HG03521 (cell line): Measurements from ENCODE around the gene CDC45.
A peak's percentile ranks its signal among the peaks of the same experiment; 100 is the strongest.

Experiments used
- ATAC-seq: cut with Tn5 transposase; IDR thresholded peaks from one replicate; pipeline ENCODE4 v1.9.1; 2021; ENCODE audit warnings: mild to moderate bottlenecking, moderate library complexity; ENCODE audit not compliant: unreplicated experiment

CDC45 gene

DNA sequence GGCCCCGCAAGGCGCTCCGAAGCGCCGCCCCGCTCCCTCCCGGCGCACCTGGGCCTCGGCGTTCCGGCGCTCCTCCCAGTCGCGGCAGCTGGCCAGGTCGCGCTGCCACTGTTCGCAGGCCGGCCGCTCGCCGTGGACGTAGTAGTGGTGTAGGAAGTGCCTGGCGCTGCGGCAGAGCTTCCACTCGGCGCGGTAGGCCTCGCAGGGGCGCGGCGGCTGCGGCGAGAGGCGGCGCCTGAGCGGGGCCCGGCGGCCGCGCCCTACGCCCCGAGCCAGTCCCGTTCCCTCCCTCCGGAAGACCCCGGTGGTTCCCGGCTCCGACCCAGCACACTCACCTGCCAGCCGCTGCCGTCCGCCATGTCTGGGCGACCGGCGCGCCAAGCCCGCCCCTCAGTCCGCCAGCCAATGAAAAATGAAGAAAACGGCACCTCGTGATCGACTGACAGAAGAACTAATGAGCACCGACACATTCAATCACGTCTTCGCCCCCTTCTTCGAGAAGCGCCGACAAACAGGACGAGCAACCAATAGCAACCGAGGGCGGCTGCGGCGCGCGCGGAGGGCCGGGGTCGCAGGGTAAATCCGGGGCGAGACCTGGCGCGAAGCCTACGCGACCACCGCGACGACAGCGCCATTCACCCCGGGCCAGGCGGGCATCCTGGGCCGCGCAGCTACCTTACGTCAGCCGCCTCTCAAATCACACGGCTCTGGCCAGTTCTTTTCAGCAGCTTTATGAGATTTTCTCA is 32.2 kb upstream of the CDC45 start, which contains the start of gene C22orf39:
Gene C22orf39 (minus strand): TSS at position 382 of the 746 bp plus-strand sequence. CDS start 23 bp downstream, at position 359.
- peak; percentile 74 for ATAC-seq

- peak; percentile 35 for ATAC-seq
These were observed 31.6 kb upstream of the CDC45 start for GRCh38 chr22:19448076-19448607.

- no peak for ATAC-seq
These were observed 30.8 kb upstream of the CDC45 start for GRCh38 chr22:19448739-19449421.

DNA sequence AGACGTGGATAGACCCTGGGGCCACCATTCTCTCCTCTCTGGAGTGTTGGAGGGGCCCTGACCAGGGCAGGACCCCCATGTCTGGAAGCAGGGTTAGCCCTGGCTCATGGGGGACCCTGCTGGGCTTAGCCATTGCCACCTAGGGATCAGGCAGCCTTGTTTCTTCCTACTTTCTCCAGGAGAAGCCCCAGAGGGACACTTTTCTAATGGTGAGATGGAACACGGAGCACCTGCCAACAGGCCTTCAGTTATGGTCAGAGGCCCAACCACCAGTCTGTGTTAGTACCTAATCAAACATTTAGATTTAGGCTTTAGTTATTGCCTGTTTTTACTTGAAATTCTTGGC is 30.3 kb upstream of the CDC45 start:
- ATAC-seq, result no peak

GRCh38 chr22:19450363-19451175 is 29.2 kb upstream of the CDC45 start:
- no peak for ATAC-seq

- no peak for ATAC-seq
These were observed 28.1 kb upstream of the CDC45 start for GRCh38 chr22:19451570-19451969.

DNA sequence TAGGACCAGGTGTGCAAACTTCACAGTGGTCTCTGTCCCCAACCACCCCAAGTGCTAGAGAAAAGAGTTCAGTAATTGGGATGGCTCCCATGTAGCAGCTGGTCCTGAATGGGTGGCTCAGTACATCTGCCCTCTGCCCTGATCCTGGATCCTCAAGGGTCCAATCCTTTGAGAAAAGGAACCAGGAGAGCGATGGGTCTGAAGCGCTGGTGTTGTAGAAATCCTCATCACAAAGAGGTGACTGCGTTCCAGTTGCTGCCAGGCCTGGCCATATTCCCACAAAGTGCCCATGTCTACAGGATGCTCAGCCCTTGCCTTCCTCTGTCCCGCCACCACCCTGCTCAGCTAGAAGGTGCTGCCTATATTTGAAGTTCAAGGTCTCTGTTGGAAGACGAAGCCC is 26.0 kb upstream of the CDC45 start:
- ATAC-seq, result no peak

- ATAC-seq, result no peak
These were observed 25.6 kb upstream of the CDC45 start for GRCh38 chr22:19454156-19454555.

GRCh38 chr22:19455033-19455432 is 24.7 kb upstream of the CDC45 start:
- ATAC-seq, result no peak

GRCh38 chr22:19455585-19456370 is 23.9 kb upstream of the CDC45 start:
- ATAC-seq, result no peak

- ATAC-seq, result no peak
These were observed 23.2 kb upstream of the CDC45 start for GRCh38 chr22:19456541-19456940.

- ATAC-seq, result no peak
These were observed 21.8 kb upstream of the CDC45 start for GRCh38 chr22:19457828-19458428.

GRCh38 chr22:19460036-19460435 is 19.7 kb upstream of the CDC45 start:
- ATAC-seq, result no peak

DNA sequence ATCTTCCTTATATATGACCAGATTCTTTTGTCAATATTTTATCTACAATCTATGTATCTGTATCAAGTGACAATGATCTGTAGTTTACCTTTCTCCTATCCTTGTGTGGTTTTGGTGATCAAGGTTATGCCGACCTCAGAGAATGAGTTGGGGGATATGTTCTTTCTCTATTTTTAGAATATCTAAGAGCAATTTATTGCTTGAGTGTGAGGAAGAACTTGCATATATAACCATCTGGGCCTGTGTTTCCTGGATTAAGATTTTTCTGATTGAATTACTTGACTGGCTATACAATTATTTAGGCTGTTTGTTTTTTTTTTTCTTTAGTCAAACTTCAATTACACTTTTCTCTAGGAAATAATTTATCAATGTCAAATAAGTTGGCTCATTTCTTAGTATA is 18.2 kb upstream of the CDC45 start:
- no peak for ATAC-seq

- no peak for ATAC-seq
These were observed 16.7 kb upstream of the CDC45 start for GRCh38 chr22:19463008-19463407.

DNA sequence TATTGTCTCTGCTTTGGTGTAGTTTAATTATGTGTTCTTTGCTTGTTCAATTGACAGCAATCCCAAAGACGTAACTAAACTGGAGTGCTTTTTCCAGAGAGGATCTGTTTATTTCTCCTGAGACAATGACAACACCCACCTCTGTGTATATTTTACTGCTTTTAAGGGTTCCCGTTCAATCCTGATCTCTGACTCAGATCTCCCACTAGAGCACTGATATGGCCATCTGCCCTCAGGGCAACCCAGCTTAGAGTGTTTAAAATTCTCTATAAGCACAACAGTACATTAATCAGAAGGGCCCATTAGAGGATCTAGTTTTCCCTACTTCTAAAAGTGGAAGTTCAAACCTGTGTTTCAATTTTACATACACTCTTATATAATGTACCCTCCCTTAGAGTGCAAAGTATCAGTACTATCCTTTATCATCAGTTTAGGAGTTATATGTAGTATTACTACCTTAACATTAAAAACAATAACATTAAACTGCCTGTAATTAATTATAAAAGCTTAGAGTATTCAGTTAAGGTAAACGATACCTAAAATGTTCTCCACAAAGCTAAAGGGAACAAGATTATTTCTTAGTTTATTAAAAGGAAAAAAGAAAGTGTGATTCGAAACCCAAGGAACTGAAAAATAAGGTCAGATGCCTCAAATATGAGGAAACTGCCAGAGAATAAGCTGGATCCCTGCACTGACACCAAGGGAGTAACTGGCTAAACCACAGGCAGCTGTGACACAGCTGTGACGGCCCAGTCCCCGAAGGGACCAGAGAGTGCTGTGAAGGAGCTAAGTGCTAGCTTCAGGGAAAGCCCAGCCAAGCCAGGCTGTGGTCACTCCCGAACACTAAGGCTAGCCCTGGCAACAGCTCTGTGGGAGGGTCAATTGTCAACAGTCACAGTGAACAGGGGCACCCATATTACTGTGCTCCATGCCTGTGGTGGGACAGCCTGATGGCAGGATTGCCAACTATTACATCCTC is 15.9 kb upstream of the CDC45 start:
- no peak for ATAC-seq

DNA sequence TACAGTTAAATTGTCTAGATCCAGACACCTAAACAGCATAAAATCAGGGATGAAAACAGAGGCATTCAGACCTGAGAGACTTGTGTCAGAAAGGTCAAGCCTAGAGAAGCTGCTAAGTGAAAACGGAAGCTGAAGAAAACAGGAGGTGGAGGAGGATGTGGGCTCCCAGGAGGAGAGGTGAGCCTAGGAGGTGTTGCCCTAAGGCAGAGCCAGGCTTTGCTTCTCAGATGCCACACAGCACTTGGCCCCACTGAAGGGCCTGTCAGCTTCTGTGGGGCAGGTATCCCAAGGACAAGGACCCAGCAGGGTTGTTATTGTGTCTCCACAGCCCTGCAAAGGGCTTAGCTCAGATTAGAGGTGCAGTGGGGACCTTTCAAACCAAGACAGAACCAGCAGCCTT is 15.2 kb upstream of the CDC45 start:
- no peak for ATAC-seq

DNA sequence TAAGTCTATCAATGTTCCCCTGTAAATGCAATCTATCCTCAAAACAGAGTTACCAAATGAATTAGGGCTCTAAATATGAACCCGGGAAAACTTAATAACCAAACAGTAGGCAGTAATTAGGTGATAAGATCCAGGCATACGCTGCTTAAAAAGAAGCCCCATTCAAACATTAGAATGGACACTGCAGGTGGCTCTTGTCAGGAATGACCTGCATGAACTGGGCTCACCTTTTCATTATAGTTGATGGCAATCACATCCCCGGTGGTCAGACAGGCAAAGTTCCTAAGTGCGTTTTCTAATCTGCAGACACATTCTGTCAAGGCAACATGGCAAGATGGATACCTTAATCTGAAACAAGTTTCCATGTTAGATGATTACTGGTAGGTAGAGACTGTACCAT is 14.7 kb upstream of the CDC45 start:
- ATAC-seq, result no peak

- ATAC-seq, result no peak
These were observed 13.5 kb upstream of the CDC45 start for GRCh38 chr22:19466126-19466716.
